ENCODE measurements around the gene NRXN2.
A peak's percentile ranks its signal among the peaks of the same experiment; 100 is the strongest.

Gene NRXN2

DNA sequence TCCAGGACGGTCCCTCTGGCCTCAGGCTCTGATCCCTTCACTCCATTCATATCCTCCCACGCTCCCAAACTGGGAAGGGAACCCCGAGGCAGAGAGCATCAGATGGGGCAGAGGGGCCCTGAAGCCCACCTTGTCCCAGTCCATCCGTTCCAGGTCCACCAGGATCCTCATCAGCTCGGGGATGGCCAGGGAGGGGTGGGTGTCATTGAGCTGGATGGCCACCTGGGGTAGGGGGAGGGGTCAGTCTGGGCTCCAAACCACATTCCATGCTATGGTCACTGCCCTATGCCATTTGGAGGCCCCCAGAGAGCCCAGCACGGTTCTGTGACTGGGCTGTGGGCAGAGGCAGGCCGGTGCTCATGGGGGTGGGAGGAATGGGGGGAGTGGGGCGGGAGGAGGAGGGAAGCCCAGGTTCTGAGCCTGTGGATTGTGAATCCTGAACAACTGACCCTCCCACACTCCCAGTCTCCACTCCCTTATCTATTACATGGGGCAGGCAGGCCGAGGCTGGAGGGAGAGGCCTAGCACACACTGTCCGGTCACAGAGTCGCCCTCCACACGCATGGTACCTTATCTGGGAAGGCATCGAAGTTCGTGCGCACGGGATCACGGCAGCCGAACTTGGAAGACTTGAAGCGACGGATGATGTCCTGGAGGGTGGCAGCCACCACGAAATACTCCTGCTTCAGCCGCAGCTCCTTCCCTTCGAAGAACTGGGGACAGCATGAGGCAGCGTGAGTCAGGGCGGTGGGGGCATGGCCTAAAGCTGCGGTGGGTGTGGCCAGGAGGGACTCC, 31.3 kb upstream of the NRXN2 start:
- Histone ChIP-seq H2AK5ac (ENCODE audit: low read depth, low read length) (peak overlapping the region; percentile 90), H3K79me1 (ENCODE audit: low read depth, low read length) (peaks cover 4% of the 10 kb centered on the region), H3K4me1 (ENCODE audit: control insufficient read depth in 2 of 2, insufficient read depth in 1 of 2, low read depth in 1 of 2, low read length in 2 of 2) (peaks cover 5 to 22% of the 10 kb centered on the region in 2 donors), H3K4ac (ENCODE audit: low read length) (no peak overlapping the region), H2BK15ac (ENCODE audit: low read length) (peak overlapping the region; percentile 85), H3K23ac (ENCODE audit: low read depth, low read length, poor library complexity) (peak overlapping the region; percentile 65), H2BK120ac (ENCODE audit: low read depth, low read length) (peak overlapping the region; percentile 87), H3K14ac (ENCODE audit: low read length) (peak overlapping the region; percentile 21), H3K9ac (ENCODE audit: low read depth, low read length, poor library complexity) (peak overlapping the region; percentile 13), H3K18ac (ENCODE audit: low read length) (peak overlapping the region; percentile 67), H3K4me3 (ENCODE audit: low read length in 2 of 2) (no peak overlapping the region), H2AFZ (ENCODE audit: low read length) (no peak overlapping the region), H3K9me3 (replicated peaks in 1 of 2; ENCODE audit: control insufficient read depth in 2 of 2, insufficient read depth in 1 of 2, low read depth in 1 of 2, low read length in 2 of 2) (no peaks in the 10 kb centered on the region), H3K36me3 (replicated peaks in 1 of 2; ENCODE audit: control insufficient read depth in 2 of 2, insufficient read depth in 2 of 2, low read length in 2 of 2) (no peaks in the 10 kb centered on the region), H3K4me2 (ENCODE audit: insufficient read depth, low read length, poor library complexity, severe bottlenecking) (no peak overlapping the region), H2BK5ac (ENCODE audit: low read length) (no peak overlapping the region), H4K91ac (ENCODE audit: low read depth, low read length, poor library complexity) (no peak overlapping the region), H3K27ac (replicated peaks; ENCODE audit: low read length) (no peak overlapping the region), H3K27me3 (ENCODE audit: control insufficient read depth in 3 of 3, insufficient read depth in 3 of 3, low read depth in 1 of 3, low read length in 3 of 3) (no peaks in the 10 kb centered on the region), H4K8ac (ENCODE audit: low read depth, low read length) (peak overlapping the region; percentile 45), H2BK12ac (ENCODE audit: low read length) (peak overlapping the region; percentile 90)
- DNase-seq (ENCODE audit: low spot score) = no peak
- WGBS, 2 donors (ENCODE audit: extremely low coverage in 2 of 2, insufficient read length in 2 of 2, insufficient replicate concordance in 1 of 2) = no CpG with 5 or more reads among the region's 26 CpGs

DNA sequence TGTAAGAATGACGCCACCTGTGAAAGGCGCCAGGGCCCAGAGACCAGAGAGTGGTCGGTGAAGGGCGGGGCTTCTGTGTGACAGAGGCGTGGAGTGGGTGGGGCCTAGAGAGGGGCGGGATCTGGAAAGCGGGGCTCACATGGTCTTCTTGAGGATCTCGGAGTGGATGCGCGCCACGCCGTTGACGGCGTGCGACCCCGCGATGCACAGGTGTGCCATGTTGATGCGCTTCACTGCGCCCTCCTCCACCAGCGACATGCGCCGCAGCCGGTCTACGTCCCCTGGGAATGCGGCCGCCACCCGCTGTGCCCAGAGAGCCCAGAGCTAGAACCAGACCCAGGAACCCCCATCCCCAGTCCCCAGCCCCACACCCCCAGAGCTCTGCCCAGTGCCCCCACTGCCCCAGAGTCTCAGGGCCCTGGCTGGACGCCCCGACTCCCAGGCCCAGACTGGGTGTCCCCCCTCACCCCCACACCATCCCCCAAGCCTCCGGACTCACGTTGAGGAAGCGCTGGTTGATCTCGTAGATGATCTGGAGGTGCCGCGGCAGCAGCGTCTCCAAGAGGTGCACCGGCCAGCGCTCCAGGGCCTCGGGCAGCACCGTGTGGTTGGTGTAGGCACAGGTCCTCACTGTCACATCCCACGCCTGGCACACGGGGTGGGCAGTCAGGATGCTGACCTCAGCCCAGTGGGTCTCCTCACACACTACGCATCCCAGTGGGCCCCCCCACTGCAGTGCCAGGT, 30.6 kb upstream of the NRXN2 start:
- Histone ChIP-seq H3K79me1 (ENCODE audit: low read depth, low read length) (peaks cover 4% of the 10 kb centered on the region), H3K23ac (ENCODE audit: low read depth, low read length, poor library complexity) (peak overlapping the region; percentile 65), H3K27me3 (ENCODE audit: control insufficient read depth in 3 of 3, insufficient read depth in 3 of 3, low read depth in 1 of 3, low read length in 3 of 3) (no peaks in the 10 kb centered on the region), H3K9ac (ENCODE audit: low read depth, low read length, poor library complexity) (no peak overlapping the region), H3K27ac (replicated peaks; ENCODE audit: low read length) (no peak overlapping the region), H2AFZ (ENCODE audit: low read length) (no peak overlapping the region), H3K36me3 (replicated peaks in 1 of 2; ENCODE audit: control insufficient read depth in 2 of 2, insufficient read depth in 2 of 2, low read length in 2 of 2) (no peaks in the 10 kb centered on the region), H3K14ac (ENCODE audit: low read length) (peak overlapping the region; percentile 21), H2BK120ac (ENCODE audit: low read depth, low read length) (peak overlapping the region; percentile 87), H3K4me2 (ENCODE audit: insufficient read depth, low read length, poor library complexity, severe bottlenecking) (no peak overlapping the region), H4K91ac (ENCODE audit: low read depth, low read length, poor library complexity) (no peak overlapping the region), H3K4me1 (ENCODE audit: control insufficient read depth in 2 of 2, insufficient read depth in 1 of 2, low read depth in 1 of 2, low read length in 2 of 2) (peaks cover 2 to 16% of the 10 kb centered on the region in 2 donors), H3K18ac (ENCODE audit: low read length) (no peak overlapping the region), H3K9me3 (replicated peaks in 1 of 2; ENCODE audit: control insufficient read depth in 2 of 2, insufficient read depth in 1 of 2, low read depth in 1 of 2, low read length in 2 of 2) (no peaks in the 10 kb centered on the region), H2BK5ac (ENCODE audit: low read length) (no peak overlapping the region), H4K8ac (ENCODE audit: low read depth, low read length) (no peak overlapping the region), H2AK5ac (ENCODE audit: low read depth, low read length) (peak overlapping the region; percentile 90), H3K4ac (ENCODE audit: low read length) (no peak overlapping the region), H2BK15ac (ENCODE audit: low read length) (peak overlapping the region; percentile 85), H3K4me3 (ENCODE audit: low read length in 2 of 2) (no peak overlapping the region), H2BK12ac (ENCODE audit: low read length) (peak overlapping the region; percentile 90)
- no peak for DNase-seq (ENCODE audit: low spot score)
- WGBS, 2 donors (ENCODE audit: extremely low coverage in 2 of 2, insufficient read length in 2 of 2, insufficient replicate concordance in 1 of 2) = no CpG with 5 or more reads among the region's 43 CpGs

DNA sequence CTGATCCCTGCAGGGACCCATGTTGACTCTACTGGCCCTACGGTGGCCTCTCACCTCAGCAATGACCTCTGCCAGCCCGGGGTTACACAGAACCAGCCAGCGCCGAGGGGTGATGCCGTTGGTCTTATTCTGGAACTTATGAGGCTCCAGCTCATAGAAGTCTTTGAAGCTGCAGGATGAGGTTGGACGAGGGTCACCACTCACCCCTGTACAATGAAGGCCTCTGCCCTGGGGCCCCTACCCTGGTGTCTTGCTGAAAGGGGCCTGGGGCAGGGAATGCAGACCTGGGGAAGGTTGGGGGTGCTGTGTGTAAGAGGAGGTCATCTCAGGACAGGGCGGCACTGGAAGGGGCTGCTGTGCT, 30.0 kb upstream of the NRXN2 start:
- no peaks in the 10 kb centered on the region for H3K27me3 ChIP-seq (ENCODE audit: control insufficient read depth in 3 of 3, insufficient read depth in 3 of 3, low read depth in 1 of 3, low read length in 3 of 3)

More for the DNA sequence above, 30.0 kb upstream of the NRXN2 start:
- Histone ChIP-seq H3K4me2 (ENCODE audit: insufficient read depth, low read length, poor library complexity, severe bottlenecking) (no peak overlapping the region), H3K4me3 (ENCODE audit: low read length in 2 of 2) (no peak overlapping the region), H2BK120ac (ENCODE audit: low read depth, low read length) (no peak overlapping the region), H3K79me1 (ENCODE audit: low read depth, low read length) (peaks cover 4% of the 10 kb centered on the region), H3K23ac (ENCODE audit: low read depth, low read length, poor library complexity) (no peak overlapping the region), H2BK12ac (ENCODE audit: low read length) (no peak overlapping the region), H3K36me3 (replicated peaks in 1 of 2; ENCODE audit: control insufficient read depth in 2 of 2, insufficient read depth in 2 of 2, low read length in 2 of 2) (no peaks in the 10 kb centered on the region), H3K9ac (ENCODE audit: low read depth, low read length, poor library complexity) (no peak overlapping the region), H2BK15ac (ENCODE audit: low read length) (no peak overlapping the region), H2AK5ac (ENCODE audit: low read depth, low read length) (peak overlapping the region; percentile 52), H4K91ac (ENCODE audit: low read depth, low read length, poor library complexity) (no peak overlapping the region), H4K8ac (ENCODE audit: low read depth, low read length) (no peak overlapping the region), H3K27ac (replicated peaks; ENCODE audit: low read length) (no peak overlapping the region), H3K14ac (ENCODE audit: low read length) (no peak overlapping the region), H3K4ac (ENCODE audit: low read length) (no peak overlapping the region), H3K4me1 (ENCODE audit: control insufficient read depth in 2 of 2, insufficient read depth in 1 of 2, low read depth in 1 of 2, low read length in 2 of 2) (peaks cover 2 to 10% of the 10 kb centered on the region in 2 donors), H2AFZ (ENCODE audit: low read length) (no peak overlapping the region), H2BK5ac (ENCODE audit: low read length) (no peak overlapping the region), H3K9me3 (replicated peaks in 1 of 2; ENCODE audit: control insufficient read depth in 2 of 2, insufficient read depth in 1 of 2, low read depth in 1 of 2, low read length in 2 of 2) (no peaks in the 10 kb centered on the region), H3K18ac (ENCODE audit: low read length) (no peak overlapping the region)
- no CpG with 5 or more reads among the region's 7 CpGs for WGBS, 2 donors (ENCODE audit: extremely low coverage in 2 of 2, insufficient read length in 2 of 2, insufficient replicate concordance in 1 of 2)
- no peak for DNase-seq (ENCODE audit: low spot score)

All from neuronal stem cell (in vitro differentiated cells).